ENCODE data around the gene FAM9C.

DNA sequence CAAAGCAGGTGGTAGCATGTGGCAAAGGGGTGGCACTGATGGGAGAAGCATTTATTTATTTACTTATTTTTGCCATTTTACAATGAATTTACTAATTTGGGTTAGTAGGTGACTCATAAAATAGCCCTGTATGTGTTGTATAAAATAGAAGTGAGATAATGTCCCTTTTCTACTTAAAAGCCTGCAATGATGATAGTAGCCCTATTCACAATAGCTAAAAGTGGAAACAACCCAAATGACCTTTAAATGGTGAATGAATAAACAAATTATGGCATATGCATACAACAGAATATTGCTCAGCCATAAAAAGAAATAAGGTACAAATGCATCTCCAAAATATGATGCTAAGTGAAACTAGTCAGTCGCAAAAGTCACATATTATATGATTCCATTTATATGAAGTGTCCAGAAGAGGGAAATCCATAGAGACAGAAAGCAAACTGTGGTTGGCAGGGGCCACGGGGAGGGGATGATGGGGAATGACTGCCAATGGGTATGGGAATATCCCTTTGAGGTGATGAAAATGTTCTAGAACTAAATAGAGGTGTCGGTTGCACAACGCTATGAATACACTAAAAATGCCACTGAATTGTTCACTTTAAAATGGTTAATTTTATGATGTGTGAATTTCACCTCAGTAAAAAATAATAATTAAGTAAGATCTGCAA, 35.8 kb upstream of the FAM9C start:
- TF ChIP-seq YBX1 (IDR thresholded peaks at IDR 0.05) (no peak), EHMT2 (IDR thresholded peaks at IDR 0.05) (no peak), DDX20 (tag; IDR thresholded peaks at IDR 0.05; ENCODE audit: low read depth) (no peak), SIX5 (IDR thresholded peaks at IDR 0.05; ENCODE audit: borderline replicate concordance in 1 of 2, insufficient read depth in 1 of 2, low read depth in 1 of 2, low read length in 2 of 2) (no peak), HNRNPL (IDR thresholded peaks at IDR 0.05; ENCODE audit: low read depth, low read length) (no peak), POLR2AphosphoS5 (IDR thresholded peaks at IDR 0.05; ENCODE audit: control insufficient read depth, insufficient read depth, low read depth, low read length) (no peak), EZH2 (IDR thresholded peaks at IDR 0.05; ENCODE audit: borderline replicate concordance, low read depth, low read length) (no peak), EP300 (IDR thresholded peaks at IDR 0.05; ENCODE audit: low read length) (no peak), BHLHE40 (IDR thresholded peaks at IDR 0.05; ENCODE audit: low read length) (no peak)
- TF ChIP-seq, protein P1, sequence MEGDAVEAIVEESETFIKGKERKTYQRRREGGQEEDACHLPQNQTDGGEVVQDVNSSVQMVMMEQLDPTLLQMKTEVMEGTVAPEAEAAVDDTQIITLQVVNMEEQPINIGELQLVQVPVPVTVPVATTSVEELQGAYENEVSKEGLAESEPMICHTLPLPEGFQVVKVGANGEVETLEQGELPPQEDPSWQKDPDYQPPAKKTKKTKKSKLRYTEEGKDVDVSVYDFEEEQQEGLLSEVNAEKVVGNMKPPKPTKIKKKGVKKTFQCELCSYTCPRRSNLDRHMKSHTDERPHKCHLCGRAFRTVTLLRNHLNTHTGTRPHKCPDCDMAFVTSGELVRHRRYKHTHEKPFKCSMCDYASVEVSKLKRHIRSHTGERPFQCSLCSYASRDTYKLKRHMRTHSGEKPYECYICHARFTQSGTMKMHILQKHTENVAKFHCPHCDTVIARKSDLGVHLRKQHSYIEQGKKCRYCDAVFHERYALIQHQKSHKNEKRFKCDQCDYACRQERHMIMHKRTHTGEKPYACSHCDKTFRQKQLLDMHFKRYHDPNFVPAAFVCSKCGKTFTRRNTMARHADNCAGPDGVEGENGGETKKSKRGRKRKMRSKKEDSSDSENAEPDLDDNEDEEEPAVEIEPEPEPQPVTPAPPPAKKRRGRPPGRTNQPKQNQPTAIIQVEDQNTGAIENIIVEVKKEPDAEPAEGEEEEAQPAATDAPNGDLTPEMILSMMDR (IDR thresholded peaks at IDR 0.05 in 2 of 3, conservative IDR thresholded peaks at IDR 0.05 in 1 of 3; ENCODE audit: insufficient read depth in 2 of 3, low read depth in 1 of 3, low read length in 3 of 3), result no peak
- TF ChIP-seq, protein P2, sequence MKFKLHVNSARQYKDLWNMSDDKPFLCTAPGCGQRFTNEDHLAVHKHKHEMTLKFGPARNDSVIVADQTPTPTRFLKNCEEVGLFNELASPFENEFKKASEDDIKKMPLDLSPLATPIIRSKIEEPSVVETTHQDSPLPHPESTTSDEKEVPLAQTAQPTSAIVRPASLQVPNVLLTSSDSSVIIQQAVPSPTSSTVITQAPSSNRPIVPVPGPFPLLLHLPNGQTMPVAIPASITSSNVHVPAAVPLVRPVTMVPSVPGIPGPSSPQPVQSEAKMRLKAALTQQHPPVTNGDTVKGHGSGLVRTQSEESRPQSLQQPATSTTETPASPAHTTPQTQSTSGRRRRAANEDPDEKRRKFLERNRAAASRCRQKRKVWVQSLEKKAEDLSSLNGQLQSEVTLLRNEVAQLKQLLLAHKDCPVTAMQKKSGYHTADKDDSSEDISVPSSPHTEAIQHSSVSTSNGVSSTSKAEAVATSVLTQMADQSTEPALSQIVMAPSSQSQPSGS (CRISPR knock-in tag; IDR thresholded peaks at IDR 0.05), result no peak
